H9 (cell line): ENCODE data around the gene ACSL3. TPM values are rescaled to one million over a fixed set of nuclear protein-coding genes. Genes with fewer than 3 reads are reported as not detected.

Experiments
- DNase-seq: peaks from one replicate; pipeline ENCODE4 v3.0.0-alpha.2; 2017
- H2AFZ ChIP-seq: one replicate; pipeline ENCODE4 v1.6.1; 2013; ENCODE audit warnings: mild to moderate bottlenecking, low read length, control low read depth, moderate library complexity
- H2AK5ac ChIP-seq: 2 replicates; pipeline ENCODE4 v1.6.1; 2013; ENCODE audit warnings: low read length, control low read depth, mixed read lengths; ENCODE audit not compliant: insufficient read length
- H2BK120ac ChIP-seq: one replicate; pipeline ENCODE4 v1.6.1; 2013; ENCODE audit warnings: low read depth, mild to moderate bottlenecking, low read length, control low read depth, inconsistent platforms; ENCODE audit not compliant: poor library complexity, severe bottlenecking
- H2BK12ac ChIP-seq: 2 replicates; pipeline ENCODE4 v1.6.1; 2013; ENCODE audit warnings: low read length, control low read depth, mixed read lengths, low read depth; ENCODE audit not compliant: insufficient read length
- H2BK15ac ChIP-seq: 2 replicates; pipeline ENCODE4 v1.6.1; 2013; ENCODE audit warnings: low read depth, low read length, control low read depth
- H2BK20ac ChIP-seq: one replicate; pipeline ENCODE4 v1.6.1; 2013; ENCODE audit warnings: low read depth, mild to moderate bottlenecking, low read length, control low read depth, inconsistent platforms; ENCODE audit not compliant: poor library complexity, severe bottlenecking
- H2BK5ac ChIP-seq: 2 replicates; pipeline ENCODE4 v1.6.1; 2013; ENCODE audit warnings: low read length, control low read depth, mixed read lengths; ENCODE audit not compliant: insufficient read length
- H3K14ac ChIP-seq: 2 replicates; pipeline ENCODE4 v1.6.1; 2013; ENCODE audit warnings: low read length, control low read depth; ENCODE audit not compliant: insufficient read depth
- H3K18ac ChIP-seq: 2 replicates; pipeline ENCODE4 v1.6.1; 2013; ENCODE audit warnings: low read depth, mild to moderate bottlenecking, mixed read lengths, low read length, control low read depth; ENCODE audit not compliant: insufficient read length
- H3K23ac ChIP-seq: 2 replicates; pipeline ENCODE4 v1.6.1; 2013; ENCODE audit warnings: low read length, control low read depth, mixed read lengths, low read depth; ENCODE audit not compliant: insufficient read length
- H3K23me2 ChIP-seq: 2 replicates; pipeline ENCODE4 v1.6.1; 2013; ENCODE audit warnings: low read depth, mild to moderate bottlenecking, mixed read lengths, low read length, control low read depth; ENCODE audit not compliant: insufficient read length, poor library complexity, severe bottlenecking
- H3K27ac ChIP-seq: 2 replicates; pipeline ENCODE4 v1.5.1; 2013; ENCODE audit warnings: low read length, control low read depth, mixed read lengths, low read depth; ENCODE audit not compliant: insufficient read length
- H3K27me3 ChIP-seq: 2 replicates; pipeline ENCODE4 v1.6.1; 2013; ENCODE audit warnings: low read length, control low read depth, inconsistent platforms; ENCODE audit not compliant: insufficient read depth
- H3K4ac ChIP-seq: 2 replicates; pipeline ENCODE4 v1.6.1; 2013; ENCODE audit warnings: low read depth, mild to moderate bottlenecking, control low read depth, inconsistent platforms, low read length, moderate library complexity
- H3K4me1 ChIP-seq: 2 replicates; pipeline ENCODE4 v1.6.1; 2013; ENCODE audit warnings: low read length, control low read depth, inconsistent platforms; ENCODE audit not compliant: insufficient read depth
- H3K4me2 ChIP-seq: 2 replicates; pipeline ENCODE4 v1.6.1; 2013; ENCODE audit warnings: low read length, control low read depth, mixed read lengths; ENCODE audit not compliant: insufficient read length, insufficient read depth
- H3K56ac ChIP-seq: 2 replicates; pipeline ENCODE4 v1.6.1; 2013; ENCODE audit warnings: low read depth, mild to moderate bottlenecking, mixed read lengths, low read length, control low read depth; ENCODE audit not compliant: insufficient read length
- H3K79me1 ChIP-seq: 2 replicates; pipeline ENCODE4 v1.6.1; 2013; ENCODE audit warnings: low read depth, mild to moderate bottlenecking, moderate library complexity, low read length, control low read depth, inconsistent platforms; ENCODE audit not compliant: insufficient read depth, poor library complexity, severe bottlenecking
- H3K79me2 ChIP-seq: 2 replicates; pipeline ENCODE4 v1.6.1; 2013; ENCODE audit warnings: low read length, control low read depth, inconsistent platforms; ENCODE audit not compliant: insufficient read depth
- H3K9ac ChIP-seq: 2 replicates; pipeline ENCODE4 v1.6.1; 2013; ENCODE audit warnings: low read length, control low read depth, mixed read lengths; ENCODE audit not compliant: insufficient read length; ENCODE audit errors: extremely low read depth
- H3K9me3 ChIP-seq: one replicate; pipeline ENCODE4 v1.6.1; 2013; ENCODE audit warnings: low read depth, low read length, inconsistent platforms; ENCODE audit not compliant: control insufficient read depth
- H3T11ph ChIP-seq: one replicate; pipeline ENCODE4 v1.6.1; 2013; ENCODE audit warnings: mild to moderate bottlenecking, low read length, control low read depth, inconsistent platforms
- H4K20me1 ChIP-seq: one replicate; pipeline ENCODE4 v1.6.1; 2013; ENCODE audit not compliant: control insufficient read depth, insufficient read length, insufficient read depth
- H4K5ac ChIP-seq: 2 replicates; pipeline ENCODE4 v1.6.1; 2013; ENCODE audit warnings: low read depth, mild to moderate bottlenecking, mixed read lengths, low read length, control low read depth; ENCODE audit not compliant: insufficient read length
- H4K8ac ChIP-seq: replicated peaks from 2 replicates; pipeline ENCODE4 v1.6.1; 2013; ENCODE audit warnings: low read length, control low read depth, mixed read lengths, low read depth; ENCODE audit not compliant: insufficient read length
- H4K91ac ChIP-seq: 2 replicates; pipeline ENCODE4 v1.6.1; 2013; ENCODE audit warnings: low read depth, mild to moderate bottlenecking, moderate library complexity, mixed read lengths, low read length, control low read depth; ENCODE audit not compliant: insufficient read length
- H3K27ac Mint-ChIP-seq, 3 experiments: 2 replicates in 2 of 3; 3 replicates in 1 of 3; pipeline ENCODE4 v1.8.0; 2020 to 2021; ENCODE audit warnings: mixed read lengths in 3 of 3, mild to moderate bottlenecking in 1 of 3, moderate library complexity in 1 of 3
- H3K27me3 Mint-ChIP-seq: 2 replicates; pipeline ENCODE4 v1.8.0; 2021; ENCODE audit warnings: low read depth, mild to moderate bottlenecking, moderate library complexity, mixed read lengths
- H3K36me3 Mint-ChIP-seq, 3 experiments: 2 replicates in 2 of 3; 3 replicates in 1 of 3; pipeline ENCODE4 v1.8.0; 2020 to 2021; ENCODE audit warnings: low read depth in 3 of 3, mixed read lengths in 3 of 3; ENCODE audit not compliant: insufficient read depth in 1 of 3
- H3K4me1 Mint-ChIP-seq, 2 experiments: 2 replicates each; pipeline ENCODE4 v1.8.0; 2020; ENCODE audit warnings: mixed read lengths in 2 of 2
- H3K4me3 Mint-ChIP-seq, 2 experiments: 2 replicates in 1 of 2; 3 replicates in 1 of 2; pipeline ENCODE4 v1.8.0; 2020 to 2021; ENCODE audit warnings: mild to moderate bottlenecking in 2 of 2, mixed read lengths in 2 of 2, moderate library complexity in 1 of 2
- H3K9me3 Mint-ChIP-seq, 2 experiments: 2 replicates in 1 of 2; 3 replicates in 1 of 2; pipeline ENCODE4 v1.8.0; 2020; ENCODE audit warnings: mild to moderate bottlenecking in 2 of 2, mixed read lengths in 2 of 2, moderate library complexity in 1 of 2
- WGBS: extraction: QIAGEN DNeasy Blood & Tissue Kit; methylation state at CpG from one replicate; pipeline ENCODE4 v1.1.7; 2013; ENCODE audit warnings: missing lambda C conversion rate, low lambda C conversion rate, mixed read lengths; ENCODE audit not compliant: insufficient read length; ENCODE audit errors: extremely low coverage; 5-methylcytosine and 5-hydroxymethylcytosine counted together
- total RNA-seq: library from RNA; stranded (reverse); gene quantifications from 2 replicates; pipeline ENCODE4 v1.2.1, GENCODE V29; 2021
- TF ChIP-seq, protein P1 (sequence below): fragments of 200-600 bp; sonication (generic); conservative IDR thresholded peaks from 3 replicates; pipeline ENCODE4 v1.8.0; 2021; ENCODE audit warnings: antibody characterized with exemption, mild to moderate bottlenecking

ACSL3 gene
- total RNA-seq, 1 experiment from 2014 or later = 60.9 TPM

- peaks cover 6 to 15% of the 10 kb centered on the region in 2 experiments for H3K4me1 Mint-ChIP-seq
- H3K23ac ChIP-seq = no peak overlapping the region
Observed at GRCh38 chr2:222871291-222871690, 10.5 kb downstream of the ACSL3 start.

More at GRCh38 chr2:222871291-222871690, 10.5 kb downstream of the ACSL3 start:
- peaks cover 13% of the 10 kb centered on the region for H3K4me1 ChIP-seq
- Mint-ChIP-seq H3K27me3 (no peaks in the 10 kb centered on the region), H3K27ac (no peak overlapping the region), H3K4me3 (no peak overlapping the region), H3K36me3 (peaks cover 0 to 3% (median 0%) of the 10 kb centered on the region in 3 experiments; a peak in 2 of 7 replicates), H3K9me3 (no peaks in the 10 kb centered on the region)
- no peak overlapping the region for H4K8ac ChIP-seq
- no peak overlapping the region for H3K56ac ChIP-seq
- no peaks in the 10 kb centered on the region for H4K20me1 ChIP-seq
- no peak overlapping the region for H3T11ph ChIP-seq
- no peak overlapping the region for H2BK120ac ChIP-seq
- H2AFZ ChIP-seq = no peak overlapping the region
- no peak overlapping the region for H4K91ac ChIP-seq
- peaks cover 18% of the 10 kb centered on the region for H3K79me1 ChIP-seq
- no peaks in the 10 kb centered on the region for H3K23me2 ChIP-seq
- DNase-seq = no peak
- H3K27ac ChIP-seq = no peak overlapping the region
- no peak overlapping the region for H3K4me2 ChIP-seq
- no peak overlapping the region for H2BK12ac ChIP-seq
- no peak overlapping the region for H2BK15ac ChIP-seq
- H3K27me3 ChIP-seq = no peaks in the 10 kb centered on the region
- no peak overlapping the region for H3K18ac ChIP-seq
- no peak overlapping the region for H2AK5ac ChIP-seq
- H3K14ac ChIP-seq = no peak overlapping the region; the same call in 1 of the 2 replicates
- H3K4ac ChIP-seq = no peak overlapping the region
- H4K5ac ChIP-seq = no peak overlapping the region
- WGBS = no CpG with 5 or more reads among the region's 5 CpGs
- H3K79me2 ChIP-seq = peaks cover 65% of the 10 kb centered on the region
- H2BK5ac ChIP-seq = no peak overlapping the region
- TF ChIP-seq, protein P1, sequence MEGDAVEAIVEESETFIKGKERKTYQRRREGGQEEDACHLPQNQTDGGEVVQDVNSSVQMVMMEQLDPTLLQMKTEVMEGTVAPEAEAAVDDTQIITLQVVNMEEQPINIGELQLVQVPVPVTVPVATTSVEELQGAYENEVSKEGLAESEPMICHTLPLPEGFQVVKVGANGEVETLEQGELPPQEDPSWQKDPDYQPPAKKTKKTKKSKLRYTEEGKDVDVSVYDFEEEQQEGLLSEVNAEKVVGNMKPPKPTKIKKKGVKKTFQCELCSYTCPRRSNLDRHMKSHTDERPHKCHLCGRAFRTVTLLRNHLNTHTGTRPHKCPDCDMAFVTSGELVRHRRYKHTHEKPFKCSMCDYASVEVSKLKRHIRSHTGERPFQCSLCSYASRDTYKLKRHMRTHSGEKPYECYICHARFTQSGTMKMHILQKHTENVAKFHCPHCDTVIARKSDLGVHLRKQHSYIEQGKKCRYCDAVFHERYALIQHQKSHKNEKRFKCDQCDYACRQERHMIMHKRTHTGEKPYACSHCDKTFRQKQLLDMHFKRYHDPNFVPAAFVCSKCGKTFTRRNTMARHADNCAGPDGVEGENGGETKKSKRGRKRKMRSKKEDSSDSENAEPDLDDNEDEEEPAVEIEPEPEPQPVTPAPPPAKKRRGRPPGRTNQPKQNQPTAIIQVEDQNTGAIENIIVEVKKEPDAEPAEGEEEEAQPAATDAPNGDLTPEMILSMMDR = no peak
- no peak overlapping the region for H2BK20ac ChIP-seq
- H3K9ac ChIP-seq = no peak overlapping the region
- no peaks in the 10 kb centered on the region for H3K9me3 ChIP-seq
